Adrenal gland (tissue), 12 donors: ENCODE data around the gene BPIFB4. TPM values are rescaled to one million over a fixed set of nuclear protein-coding genes. Genes with fewer than 3 reads are reported as not detected.

Experiments
- DNase-seq, 7 donors: peaks; one replicate each; pipeline ENCODE4 v3.0.0-alpha.2; 2019 to 2020
- H3K27ac ChIP-seq, 5 donors: fragments of 200-600 bp; sonication (generic) in 4 of 5; 1 replicate in 3 of 5; 2 replicates in 2 of 5; pipeline versions ENCODE4 v1.5.1 to v1.8.0; 2016 to 2020; ENCODE audit warnings: mild to moderate bottlenecking in 1 of 5
- H3K27me3 ChIP-seq: fragments of 200-600 bp; 2 replicates; pipeline ENCODE4 v1.8.0; 2021
- H3K36me3 ChIP-seq, 2 donors: fragments of 200-600 bp; replicated peaks in 1 of 2; 1 replicate in 1 of 2; 2 replicates in 1 of 2; pipeline versions ENCODE4 v1.5.1 to v1.8.0; 2018 to 2022
- H3K4me1 ChIP-seq, 2 donors: fragments of 200-600 bp; replicated peaks in 1 of 2; 1 replicate in 1 of 2; 2 replicates in 1 of 2; pipeline versions ENCODE4 v1.5.1 to v1.8.0; 2018 to 2021
- H3K4me3 ChIP-seq, 4 donors: fragments of 200-600 bp; sonication (generic) in 3 of 4; one replicate each; pipeline ENCODE4 v1.5.1; 2016 to 2018
- H3K9me3 ChIP-seq, 3 donors: fragments of 200-600 bp; sonication (generic) in 1 of 3; replicated peaks in 1 of 3; 1 replicate in 2 of 3; 2 replicates in 1 of 3; pipeline versions ENCODE4 v1.5.1 to v1.8.0; 2016 to 2021
- CTCF ChIP-seq, 6 experiments: fragments of 450-650 bp in 4 of 6; fragments of 200-600 bp in 2 of 6; sonication (generic) in 1 of 6; IDR thresholded peaks; 1 replicate in 5 of 6; 2 replicates in 1 of 6; pipeline versions ENCODE4 v1.5.1 to v1.8.0; 2016 to 2021; ENCODE audit warnings: antibody characterized with exemption in 6 of 6, mild to moderate bottlenecking in 2 of 6, moderate library complexity in 1 of 6
- POLR2A ChIP-seq, 2 donors: fragments of 450-650 bp; IDR thresholded peaks; one replicate each; pipeline ENCODE4 v1.6.1; 2017; ENCODE audit warnings: antibody characterized with exemption in 2 of 2, mild to moderate bottlenecking in 2 of 2, moderate library complexity in 1 of 2
- WGBS, 4 donors: extraction: QIAGEN DNeasy Blood & Tissue Kit in 2 of 4; methylation state at CpG; one replicate each; pipeline versions ENCODE4 v1.1.5 to v1.1.7; 2013 to 2017; 5-methylcytosine and 5-hydroxymethylcytosine counted together
- intact Hi-C, 2 donors: fragments of 100-400 bp; cut with DNase I; formaldehyde crosslinking; loops; one replicate each; pipeline versions ENCODE4 v1.14.1 to v1.15.0; 2022 to 2023
- polyA plus RNA-seq, 3 donors: library from polyadenylated mRNA; stranded (reverse); fragments of 200-250 nt in 2 of 3; fragments of 350-450 nt in 1 of 3; fragmentation: Illumina TruSeq in 1 of 3; extraction: RNeasy Lipid Tissue Mini Kit (QIAGEN cat#74804) in 1 of 3; gene quantifications; one replicate each; pipeline ENCODE4 v1.2.3, GENCODE V29; 2013 to 2014
- total RNA-seq, 9 donors: library from RNA; depleted of rRNA in 4 of 9; stranded (reverse); fragments of >200 nt in 4 of 9; fragments of 120-200 nt in 1 of 9; fragmentation: NEBNext Ultra II Directional in 1 of 9; extraction: Animal tissue kit (Norgen Biotek cat#: 25700) in 1 of 9; gene quantifications; one replicate each; pipeline versions ENCODE4 v1.1.0 to v1.2.4, GENCODE V29; 2013 to 2023
- donor health status: healthy with polysubstance abuse.
- donor health status: Bipolar disorder and iron deficiency.
- donor health status: DM: yes; HTN: yes; CAD: no.
- donor health status: DM: no; HTN: no; CAD: no.
- donor health status: DM: no; HTN: no; CAD: no.
- donor health status: DM: yes; HTN: yes; CAD: no.

The BPIFB4 gene
- total and polyA plus RNA-seq, 12 donors: 0.07 TPM; not detected in 11

- Histone ChIP-seq H3K27me3 (no peaks in the 10 kb centered on the region), H3K9me3 (no peaks in the 10 kb centered on the region), H3K36me3 (no peaks in the 10 kb centered on the region), H3K4me3 (no peak overlapping the region), H3K27ac (no peak overlapping the region), H3K4me1 (no peaks in the 10 kb centered on the region)
- TF ChIP-seq CTCF (IDR thresholded peaks at IDR 0.05) (no peak), POLR2A (IDR thresholded peaks at IDR 0.05) (no peak)
- 60 to 68% (median 64%) methylated on average over 9 to 10 of the region's 10 CpGs for WGBS, 4 donors
- intact Hi-C loops: loop anchor here in 1 of 2 donors (5.0 kb wide), 1 partner anchor 198 kb away; no protein-coding TSS in a partner anchor
- no peak for DNase-seq
Measured at GRCh38 chr20:33099843-33100538, 20.5 kb downstream of the BPIFB4 start.

- Histone ChIP-seq H3K36me3 (no peaks in the 10 kb centered on the region), H3K4me3 (no peak overlapping the region), H3K4me1 (no peaks in the 10 kb centered on the region), H3K27me3 (no peaks in the 10 kb centered on the region), H3K27ac (no peak overlapping the region), H3K9me3 (no peaks in the 10 kb centered on the region)
- TF ChIP-seq CTCF (IDR thresholded peaks at IDR 0.05) (no peak), POLR2A (IDR thresholded peaks at IDR 0.05) (no peak)
- WGBS, 4 donors: 73 to 84% (median 76%) methylated on average over 3 of the region's 3 CpGs
- intact Hi-C loops: no loop called here
- DNase-seq: no peak
Measured at GRCh38 chr20:33103556-33103955, 24.1 kb downstream of the BPIFB4 start.

GRCh38 chr20:33104336-33104735 is 24.9 kb downstream of the BPIFB4 start:
- WGBS, 4 donors: 17 to 89% (median 80%) methylated on average over 1 to 3 of the region's 3 CpGs
- H3K36me3 ChIP-seq: no peaks in the 10 kb centered on the region

More at GRCh38 chr20:33104336-33104735, 24.9 kb downstream of the BPIFB4 start:
- no peak for DNase-seq
- H3K4me3 ChIP-seq: no peak overlapping the region
- H3K4me1 ChIP-seq: no peaks in the 10 kb centered on the region
- no peak overlapping the region for H3K27ac ChIP-seq
- intact Hi-C loops: no loop called here
- TF ChIP-seq CTCF (IDR thresholded peaks at IDR 0.05): no peak
- no peak for TF ChIP-seq POLR2A (IDR thresholded peaks at IDR 0.05)
- H3K27me3 ChIP-seq: no peaks in the 10 kb centered on the region
- H3K9me3 ChIP-seq: no peaks in the 10 kb centered on the region
